ENCODE measurements around the gene WSB1.

WSB1 gene

DNA sequence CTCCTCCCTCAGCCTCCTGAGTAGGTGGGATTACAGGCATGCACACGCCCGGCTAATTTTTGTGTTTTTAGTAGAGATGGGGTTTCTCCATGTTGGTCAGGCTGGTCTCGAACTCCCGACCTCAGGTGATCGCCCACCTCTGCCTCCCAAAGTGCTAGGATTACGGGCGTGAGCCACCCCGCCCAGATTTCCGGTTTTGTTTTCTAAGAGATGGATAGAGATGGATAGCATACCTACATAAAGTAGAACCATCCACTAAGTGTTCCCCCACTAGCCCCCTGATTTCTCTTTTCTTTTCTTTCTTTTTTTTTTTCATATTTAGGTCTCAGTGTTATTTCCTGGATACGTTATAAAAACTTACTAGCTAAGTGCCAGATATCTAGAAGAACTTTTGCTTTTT, 2.0 kb downstream of the WSB1 start (continued):
- TF ChIP-seq, protein P1, sequence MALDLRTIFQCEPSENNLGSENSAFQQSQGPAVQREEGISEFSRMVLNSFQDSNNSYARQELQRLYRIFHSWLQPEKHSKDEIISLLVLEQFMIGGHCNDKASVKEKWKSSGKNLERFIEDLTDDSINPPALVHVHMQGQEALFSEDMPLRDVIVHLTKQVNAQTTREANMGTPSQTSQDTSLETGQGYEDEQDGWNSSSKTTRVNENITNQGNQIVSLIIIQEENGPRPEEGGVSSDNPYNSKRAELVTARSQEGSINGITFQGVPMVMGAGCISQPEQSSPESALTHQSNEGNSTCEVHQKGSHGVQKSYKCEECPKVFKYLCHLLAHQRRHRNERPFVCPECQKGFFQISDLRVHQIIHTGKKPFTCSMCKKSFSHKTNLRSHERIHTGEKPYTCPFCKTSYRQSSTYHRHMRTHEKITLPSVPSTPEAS (tag by site-specific recombination; IDR thresholded peaks at IDR 0.05), result no peak
- TF ChIP-seq ZNF366 (tag by site-specific recombination; conservative IDR thresholded peaks at IDR 0.05), result 0 out of 2 replicates have a peak, but pooled peaks have one; percentile 41
- 0 out of 2 replicates have a peak, but pooled peaks have one; percentile 17 for TF ChIP-seq KLF9 (tag by site-specific recombination; IDR thresholded peaks at IDR 0.05; ENCODE audit: low read depth)
- TF ChIP-seq ZFHX2 (tag by site-specific recombination; conservative IDR thresholded peaks at IDR 0.05), result peak; percentile 56
- TF ChIP-seq, protein P2, sequence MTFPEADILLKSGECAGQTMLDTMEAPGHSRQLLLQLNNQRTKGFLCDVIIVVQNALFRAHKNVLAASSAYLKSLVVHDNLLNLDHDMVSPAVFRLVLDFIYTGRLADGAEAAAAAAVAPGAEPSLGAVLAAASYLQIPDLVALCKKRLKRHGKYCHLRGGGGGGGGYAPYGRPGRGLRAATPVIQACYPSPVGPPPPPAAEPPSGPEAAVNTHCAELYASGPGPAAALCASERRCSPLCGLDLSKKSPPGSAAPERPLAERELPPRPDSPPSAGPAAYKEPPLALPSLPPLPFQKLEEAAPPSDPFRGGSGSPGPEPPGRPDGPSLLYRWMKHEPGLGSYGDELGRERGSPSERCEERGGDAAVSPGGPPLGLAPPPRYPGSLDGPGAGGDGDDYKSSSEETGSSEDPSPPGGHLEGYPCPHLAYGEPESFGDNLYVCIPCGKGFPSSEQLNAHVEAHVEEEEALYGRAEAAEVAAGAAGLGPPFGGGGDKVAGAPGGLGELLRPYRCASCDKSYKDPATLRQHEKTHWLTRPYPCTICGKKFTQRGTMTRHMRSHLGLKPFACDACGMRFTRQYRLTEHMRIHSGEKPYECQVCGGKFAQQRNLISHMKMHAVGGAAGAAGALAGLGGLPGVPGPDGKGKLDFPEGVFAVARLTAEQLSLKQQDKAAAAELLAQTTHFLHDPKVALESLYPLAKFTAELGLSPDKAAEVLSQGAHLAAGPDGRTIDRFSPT (tag by site-specific recombination; IDR thresholded peaks at IDR 0.05), result 0 out of 2 replicates have a peak, but pooled peaks have one; percentile 18
- TF ChIP-seq, protein P3, sequence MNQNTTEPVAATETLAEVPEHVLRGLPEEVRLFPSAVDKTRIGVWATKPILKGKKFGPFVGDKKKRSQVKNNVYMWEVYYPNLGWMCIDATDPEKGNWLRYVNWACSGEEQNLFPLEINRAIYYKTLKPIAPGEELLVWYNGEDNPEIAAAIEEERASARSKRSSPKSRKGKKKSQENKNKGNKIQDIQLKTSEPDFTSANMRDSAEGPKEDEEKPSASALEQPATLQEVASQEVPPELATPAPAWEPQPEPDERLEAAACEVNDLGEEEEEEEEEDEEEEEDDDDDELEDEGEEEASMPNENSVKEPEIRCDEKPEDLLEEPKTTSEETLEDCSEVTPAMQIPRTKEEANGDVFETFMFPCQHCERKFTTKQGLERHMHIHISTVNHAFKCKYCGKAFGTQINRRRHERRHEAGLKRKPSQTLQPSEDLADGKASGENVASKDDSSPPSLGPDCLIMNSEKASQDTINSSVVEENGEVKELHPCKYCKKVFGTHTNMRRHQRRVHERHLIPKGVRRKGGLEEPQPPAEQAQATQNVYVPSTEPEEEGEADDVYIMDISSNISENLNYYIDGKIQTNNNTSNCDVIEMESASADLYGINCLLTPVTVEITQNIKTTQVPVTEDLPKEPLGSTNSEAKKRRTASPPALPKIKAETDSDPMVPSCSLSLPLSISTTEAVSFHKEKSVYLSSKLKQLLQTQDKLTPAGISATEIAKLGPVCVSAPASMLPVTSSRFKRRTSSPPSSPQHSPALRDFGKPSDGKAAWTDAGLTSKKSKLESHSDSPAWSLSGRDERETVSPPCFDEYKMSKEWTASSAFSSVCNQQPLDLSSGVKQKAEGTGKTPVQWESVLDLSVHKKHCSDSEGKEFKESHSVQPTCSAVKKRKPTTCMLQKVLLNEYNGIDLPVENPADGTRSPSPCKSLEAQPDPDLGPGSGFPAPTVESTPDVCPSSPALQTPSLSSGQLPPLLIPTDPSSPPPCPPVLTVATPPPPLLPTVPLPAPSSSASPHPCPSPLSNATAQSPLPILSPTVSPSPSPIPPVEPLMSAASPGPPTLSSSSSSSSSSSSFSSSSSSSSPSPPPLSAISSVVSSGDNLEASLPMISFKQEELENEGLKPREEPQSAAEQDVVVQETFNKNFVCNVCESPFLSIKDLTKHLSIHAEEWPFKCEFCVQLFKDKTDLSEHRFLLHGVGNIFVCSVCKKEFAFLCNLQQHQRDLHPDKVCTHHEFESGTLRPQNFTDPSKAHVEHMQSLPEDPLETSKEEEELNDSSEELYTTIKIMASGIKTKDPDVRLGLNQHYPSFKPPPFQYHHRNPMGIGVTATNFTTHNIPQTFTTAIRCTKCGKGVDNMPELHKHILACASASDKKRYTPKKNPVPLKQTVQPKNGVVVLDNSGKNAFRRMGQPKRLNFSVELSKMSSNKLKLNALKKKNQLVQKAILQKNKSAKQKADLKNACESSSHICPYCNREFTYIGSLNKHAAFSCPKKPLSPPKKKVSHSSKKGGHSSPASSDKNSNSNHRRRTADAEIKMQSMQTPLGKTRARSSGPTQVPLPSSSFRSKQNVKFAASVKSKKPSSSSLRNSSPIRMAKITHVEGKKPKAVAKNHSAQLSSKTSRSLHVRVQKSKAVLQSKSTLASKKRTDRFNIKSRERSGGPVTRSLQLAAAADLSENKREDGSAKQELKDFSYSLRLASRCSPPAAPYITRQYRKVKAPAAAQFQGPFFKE (tag by site-specific recombination; IDR thresholded peaks at IDR 0.05; ENCODE audit: borderline replicate concordance), result no peak
- TF ChIP-seq TCF7L2 (IDR thresholded peaks at IDR 0.05; ENCODE audit: borderline replicate concordance, low read depth, low read length), result no peak
- no peak for TF ChIP-seq ZNF324 (tag by site-specific recombination; IDR thresholded peaks at IDR 0.05)
- TF ChIP-seq ZBTB17 (tag by site-specific recombination; IDR thresholded peaks at IDR 0.05), result peak; percentile 51; the same call in 1 of the 2 replicates
- TF ChIP-seq KLF7 (tag by site-specific recombination; IDR thresholded peaks at IDR 0.05; ENCODE audit: borderline replicate concordance), result peak; percentile 48; the same call in 1 of the 2 replicates
- TF ChIP-seq PRDM1 (tag by site-specific recombination; IDR thresholded peaks at IDR 0.05), result peak; percentile 62
- peak; percentile 68 for TF ChIP-seq EGR2 (tag by site-specific recombination; IDR thresholded peaks at IDR 0.05; ENCODE audit: low read depth)
- TF ChIP-seq, protein P4, sequence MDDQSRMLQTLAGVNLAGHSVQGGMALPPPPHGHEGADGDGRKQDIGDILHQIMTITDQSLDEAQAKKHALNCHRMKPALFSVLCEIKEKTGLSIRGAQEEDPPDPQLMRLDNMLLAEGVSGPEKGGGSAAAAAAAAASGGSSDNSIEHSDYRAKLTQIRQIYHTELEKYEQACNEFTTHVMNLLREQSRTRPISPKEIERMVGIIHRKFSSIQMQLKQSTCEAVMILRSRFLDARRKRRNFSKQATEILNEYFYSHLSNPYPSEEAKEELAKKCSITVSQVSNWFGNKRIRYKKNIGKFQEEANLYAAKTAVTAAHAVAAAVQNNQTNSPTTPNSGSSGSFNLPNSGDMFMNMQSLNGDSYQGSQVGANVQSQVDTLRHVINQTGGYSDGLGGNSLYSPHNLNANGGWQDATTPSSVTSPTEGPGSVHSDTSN (CRISPR knock-in tag; IDR thresholded peaks at IDR 0.05), result no peak
- no peak for TF ChIP-seq ZXDB (tag by site-specific recombination; IDR thresholded peaks at IDR 0.05)
- TF ChIP-seq, protein P5, sequence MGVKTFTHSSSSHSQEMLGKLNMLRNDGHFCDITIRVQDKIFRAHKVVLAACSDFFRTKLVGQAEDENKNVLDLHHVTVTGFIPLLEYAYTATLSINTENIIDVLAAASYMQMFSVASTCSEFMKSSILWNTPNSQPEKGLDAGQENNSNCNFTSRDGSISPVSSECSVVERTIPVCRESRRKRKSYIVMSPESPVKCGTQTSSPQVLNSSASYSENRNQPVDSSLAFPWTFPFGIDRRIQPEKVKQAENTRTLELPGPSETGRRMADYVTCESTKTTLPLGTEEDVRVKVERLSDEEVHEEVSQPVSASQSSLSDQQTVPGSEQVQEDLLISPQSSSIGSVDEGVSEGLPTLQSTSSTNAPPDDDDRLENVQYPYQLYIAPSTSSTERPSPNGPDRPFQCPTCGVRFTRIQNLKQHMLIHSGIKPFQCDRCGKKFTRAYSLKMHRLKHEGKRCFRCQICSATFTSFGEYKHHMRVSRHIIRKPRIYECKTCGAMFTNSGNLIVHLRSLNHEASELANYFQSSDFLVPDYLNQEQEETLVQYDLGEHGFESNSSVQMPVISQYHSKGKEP (tag by site-specific recombination; IDR thresholded peaks at IDR 0.05), result no peak
- 0 out of 2 replicates have a peak, but pooled peaks have one; percentile 9 for TF ChIP-seq ZNF629 (tag by site-specific recombination; IDR thresholded peaks at IDR 0.05)
- TF ChIP-seq, protein P6, sequence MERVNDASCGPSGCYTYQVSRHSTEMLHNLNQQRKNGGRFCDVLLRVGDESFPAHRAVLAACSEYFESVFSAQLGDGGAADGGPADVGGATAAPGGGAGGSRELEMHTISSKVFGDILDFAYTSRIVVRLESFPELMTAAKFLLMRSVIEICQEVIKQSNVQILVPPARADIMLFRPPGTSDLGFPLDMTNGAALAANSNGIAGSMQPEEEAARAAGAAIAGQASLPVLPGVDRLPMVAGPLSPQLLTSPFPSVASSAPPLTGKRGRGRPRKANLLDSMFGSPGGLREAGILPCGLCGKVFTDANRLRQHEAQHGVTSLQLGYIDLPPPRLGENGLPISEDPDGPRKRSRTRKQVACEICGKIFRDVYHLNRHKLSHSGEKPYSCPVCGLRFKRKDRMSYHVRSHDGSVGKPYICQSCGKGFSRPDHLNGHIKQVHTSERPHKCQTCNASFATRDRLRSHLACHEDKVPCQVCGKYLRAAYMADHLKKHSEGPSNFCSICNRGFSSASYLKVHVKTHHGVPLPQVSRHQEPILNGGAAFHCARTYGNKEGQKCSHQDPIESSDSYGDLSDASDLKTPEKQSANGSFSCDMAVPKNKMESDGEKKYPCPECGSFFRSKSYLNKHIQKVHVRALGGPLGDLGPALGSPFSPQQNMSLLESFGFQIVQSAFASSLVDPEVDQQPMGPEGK (tag by site-specific recombination; IDR thresholded peaks at IDR 0.05), result peak; percentile 53; the same call in 1 of the 2 replicates
- TF ChIP-seq ZNF112 (tag by site-specific recombination; IDR thresholded peaks at IDR 0.05), result no peak
- 0 out of 2 replicates have a peak, but pooled peaks have one; percentile 28 for TF ChIP-seq KLF16 (tag by site-specific recombination; IDR thresholded peaks at IDR 0.05)

Data from HEK293 (cell line).